HG02798 (cell line): ENCODE measurements around the gene MTCL1.

ENCODE experiments used
- ATAC-seq: cut with Tn5 transposase; IDR thresholded peaks from one replicate; pipeline ENCODE4 v1.9.1; 2021; ENCODE audit warnings: mild to moderate bottlenecking; ENCODE audit not compliant: unreplicated experiment, poor library complexity

Gene MTCL1

GRCh38 chr18:8685914-8686216 lies 19.5 kb upstream of the MTCL1 start:
- no peak for ATAC-seq

DNA sequence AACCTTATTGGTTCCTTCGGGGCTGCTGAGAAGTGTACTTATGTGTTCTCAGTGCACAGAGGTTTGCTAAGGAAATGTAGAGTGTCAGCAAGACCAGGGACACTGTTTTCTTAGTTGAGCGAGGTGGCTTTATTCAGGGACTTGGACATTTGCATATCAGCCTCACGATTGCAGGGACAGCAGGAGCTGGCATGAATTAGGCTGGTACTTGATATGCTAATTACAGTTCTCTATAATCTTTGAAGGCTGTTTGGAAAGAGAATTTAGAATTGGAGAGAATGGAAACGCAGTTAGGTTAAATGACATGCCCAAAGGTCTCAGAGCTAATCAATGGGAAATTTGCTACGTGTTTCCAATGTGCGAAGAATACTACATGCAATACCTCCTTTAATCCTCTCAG lies 18.7 kb upstream of the MTCL1 start:
- no peak for ATAC-seq

DNA sequence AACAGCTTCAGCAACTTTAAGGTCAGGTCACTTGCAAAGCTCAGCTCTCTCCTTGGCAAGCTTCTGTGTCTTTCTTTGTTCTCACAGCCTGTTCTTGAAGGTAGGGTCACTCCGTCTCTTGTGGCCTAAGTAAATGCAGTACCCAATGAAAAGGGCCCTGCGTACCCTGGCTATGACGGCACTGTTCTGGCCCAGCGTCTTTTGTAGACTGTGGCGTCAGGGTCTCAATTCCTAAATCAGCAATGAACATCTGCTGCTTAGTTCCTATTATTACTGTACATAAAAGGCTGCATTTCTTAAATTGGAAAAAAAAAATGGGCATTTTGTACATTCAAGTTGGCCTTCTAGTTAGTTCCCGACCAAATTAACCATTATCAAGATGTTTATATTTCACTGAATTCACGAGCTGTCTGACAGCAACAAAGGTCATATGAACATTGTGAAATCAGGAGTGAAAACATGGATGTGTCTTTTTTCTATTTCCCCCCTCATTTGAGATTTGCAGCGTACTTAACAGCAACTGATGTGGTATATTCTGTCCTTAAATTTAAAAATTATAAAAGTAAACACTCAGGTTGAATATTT lies 17.0 kb upstream of the MTCL1 start:
- no peak for ATAC-seq

- ATAC-seq = no peak
Observed at GRCh38 chr18:8688816-8689215, 16.5 kb upstream of the MTCL1 start.

DNA sequence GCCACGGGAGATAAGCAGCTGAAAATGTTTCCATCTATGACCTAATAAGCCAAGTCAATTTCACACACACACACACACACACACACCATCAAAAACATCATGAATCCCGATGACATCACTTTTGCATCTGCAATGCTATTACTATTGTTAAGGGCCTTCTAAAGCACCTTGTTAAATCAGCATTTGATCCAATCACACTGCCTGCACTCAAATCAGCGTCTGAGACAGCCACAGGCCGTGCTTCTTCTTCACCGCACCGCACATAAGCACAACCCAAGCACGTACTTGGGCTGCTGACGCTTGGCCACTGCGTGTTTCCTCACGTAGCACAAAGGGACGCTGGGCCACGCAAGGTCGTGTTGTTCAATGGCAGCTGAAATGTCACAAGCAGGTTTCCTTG lies 15.8 kb upstream of the MTCL1 start:
- no peak for ATAC-seq

- ATAC-seq = no peak
Observed at GRCh38 chr18:8694891-8695290, 10.5 kb upstream of the MTCL1 start.

DNA sequence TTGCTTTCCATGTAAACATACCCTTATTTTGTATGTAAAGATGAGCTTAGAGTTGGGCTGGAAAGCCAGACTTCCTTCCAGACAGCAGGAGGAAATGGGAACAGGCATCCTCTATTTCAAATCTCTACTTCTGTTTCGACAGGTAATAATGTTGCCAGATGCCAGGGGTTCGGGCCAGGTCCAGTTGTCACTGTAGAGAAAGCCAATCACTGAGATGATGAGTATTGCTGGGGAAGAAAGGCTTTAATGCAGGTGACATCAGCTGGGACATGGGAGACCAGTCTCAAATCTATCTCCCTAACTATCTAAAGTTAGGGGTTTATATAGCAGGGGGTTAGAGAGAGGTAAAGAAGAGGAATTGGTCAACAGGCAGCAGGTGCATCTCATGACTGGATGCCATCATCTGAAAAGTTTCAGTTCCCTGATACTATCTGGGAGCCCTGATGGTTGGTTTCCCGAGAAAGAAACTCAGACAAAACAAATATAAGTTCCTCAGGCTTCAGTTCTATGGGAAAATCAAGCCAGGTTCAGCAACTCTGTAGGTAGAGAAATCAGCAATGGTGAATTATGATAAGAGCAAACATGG lies 9.3 kb upstream of the MTCL1 start:
- ATAC-seq = peak; percentile 58

- ATAC-seq = peak; percentile 76
Observed at GRCh38 chr18:8696749-8697211, 8.6 kb upstream of the MTCL1 start.

DNA sequence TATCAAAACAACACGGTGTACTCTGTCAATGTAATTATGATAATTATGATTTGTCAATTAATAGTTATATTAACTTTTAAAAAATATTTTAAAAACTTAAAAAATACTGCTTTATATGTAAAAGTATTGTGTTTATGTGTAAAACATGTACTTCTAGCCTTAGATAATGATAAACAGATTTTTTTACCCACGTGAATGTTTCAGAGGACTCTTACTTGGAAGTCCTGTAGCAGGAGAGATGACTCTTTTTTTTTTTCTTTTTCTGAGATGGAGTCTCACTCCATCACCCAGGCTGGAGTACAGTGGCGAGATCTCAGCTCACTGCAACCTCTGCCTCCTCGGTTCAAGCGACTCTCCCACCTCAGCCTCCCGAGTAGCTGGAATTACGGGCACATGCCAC lies 6.2 kb upstream of the MTCL1 start:
- ATAC-seq = no peak

DNA sequence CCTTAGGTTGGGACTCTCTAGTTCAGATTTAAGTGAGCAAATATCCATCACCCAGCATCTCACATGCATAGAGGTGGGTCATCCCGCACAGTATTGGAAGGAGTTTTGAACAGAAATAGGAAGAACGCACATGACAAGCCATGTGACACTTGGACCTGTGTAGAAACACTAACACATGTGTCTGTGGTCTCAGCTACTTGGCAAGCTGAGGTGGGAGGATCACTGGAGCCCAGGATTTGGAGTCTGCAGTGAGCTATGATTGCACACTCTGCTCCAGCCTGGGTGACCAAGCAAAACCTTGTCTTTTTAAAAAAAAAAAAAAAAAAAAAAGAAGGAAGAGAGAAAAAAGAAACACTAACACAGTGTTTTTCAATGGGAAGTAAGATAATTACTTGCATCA lies 5.4 kb upstream of the MTCL1 start:
- ATAC-seq = no peak

GRCh38 chr18:8701546-8702118 lies 3.7 kb upstream of the MTCL1 start:
- no peak for ATAC-seq

DNA sequence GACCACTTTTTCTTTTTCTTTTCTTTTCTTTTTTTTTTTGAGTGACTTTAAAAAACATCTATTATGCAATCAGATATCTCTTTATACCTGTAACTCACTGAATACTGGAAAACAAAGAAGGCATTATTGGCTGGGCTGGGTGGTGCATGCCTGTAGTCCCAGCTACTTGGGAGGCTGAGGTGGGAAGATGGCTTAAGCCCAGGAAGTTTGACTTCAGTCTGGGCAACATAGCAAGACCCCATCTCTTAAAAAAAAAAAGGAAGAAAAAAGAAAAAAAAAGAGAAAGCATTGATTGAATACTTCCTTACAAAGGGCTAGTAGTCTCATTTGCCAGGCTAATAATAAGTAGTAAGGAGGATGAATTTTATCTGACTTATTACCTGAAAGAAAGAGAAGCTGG lies 2.7 kb upstream of the MTCL1 start:
- ATAC-seq = no peak

DNA sequence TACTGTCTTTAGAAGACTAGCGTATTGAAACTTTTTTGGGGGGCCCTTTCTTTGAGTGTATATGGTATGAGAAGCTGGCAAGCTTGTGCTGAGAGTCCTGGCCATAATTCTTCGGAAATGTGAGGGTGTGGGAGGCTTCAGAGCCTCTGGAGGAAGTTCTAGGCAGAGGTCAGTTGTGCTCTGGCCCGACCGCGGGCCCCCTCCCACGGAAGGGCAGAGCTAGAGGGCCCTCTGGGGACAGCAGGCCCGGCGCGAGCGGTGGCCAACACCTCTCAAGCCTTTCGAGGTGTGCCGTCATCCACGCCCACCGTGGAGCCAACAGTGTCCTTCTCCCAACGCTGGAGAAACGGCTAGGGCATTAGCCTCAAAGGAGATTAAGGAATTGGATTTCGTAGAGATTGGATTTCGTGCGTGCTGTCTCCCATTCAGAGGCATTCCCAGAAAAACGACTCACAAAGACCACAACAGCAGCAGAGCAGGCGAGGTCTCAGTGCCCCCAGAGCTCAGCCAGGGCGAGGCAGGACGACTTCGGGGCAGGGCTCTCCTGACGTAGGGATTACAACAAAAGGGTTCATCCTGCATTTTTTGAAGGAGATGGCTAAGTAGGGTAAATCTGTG lies 2.2 kb upstream of the MTCL1 start:
- ATAC-seq = no peak

DNA sequence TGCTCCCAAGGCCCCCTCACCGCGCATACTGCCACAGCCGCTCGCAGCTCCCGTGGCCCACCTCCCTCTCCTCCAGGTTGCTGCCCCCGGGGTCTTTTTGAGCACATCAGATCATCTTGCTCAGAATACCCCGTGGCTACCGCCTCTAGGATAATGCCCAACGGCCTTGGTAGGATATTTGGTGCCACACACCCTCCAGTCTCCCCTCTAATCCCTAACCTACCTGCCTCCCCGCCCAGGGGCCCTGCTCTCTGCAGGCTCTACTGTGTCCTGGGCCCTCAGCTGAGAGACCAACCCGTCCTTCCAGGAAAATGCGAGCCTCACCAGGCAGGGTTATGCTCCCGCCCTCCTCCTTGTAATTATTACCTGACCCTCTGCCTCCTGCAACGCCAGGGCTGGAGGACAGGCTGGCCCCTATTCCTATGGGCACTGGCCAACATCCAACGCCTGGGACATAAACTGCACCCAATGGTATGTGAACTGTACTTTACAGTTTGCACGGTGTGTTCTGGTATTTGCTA lies 1.5 kb upstream of the MTCL1 start:
- ATAC-seq = no peak

DNA sequence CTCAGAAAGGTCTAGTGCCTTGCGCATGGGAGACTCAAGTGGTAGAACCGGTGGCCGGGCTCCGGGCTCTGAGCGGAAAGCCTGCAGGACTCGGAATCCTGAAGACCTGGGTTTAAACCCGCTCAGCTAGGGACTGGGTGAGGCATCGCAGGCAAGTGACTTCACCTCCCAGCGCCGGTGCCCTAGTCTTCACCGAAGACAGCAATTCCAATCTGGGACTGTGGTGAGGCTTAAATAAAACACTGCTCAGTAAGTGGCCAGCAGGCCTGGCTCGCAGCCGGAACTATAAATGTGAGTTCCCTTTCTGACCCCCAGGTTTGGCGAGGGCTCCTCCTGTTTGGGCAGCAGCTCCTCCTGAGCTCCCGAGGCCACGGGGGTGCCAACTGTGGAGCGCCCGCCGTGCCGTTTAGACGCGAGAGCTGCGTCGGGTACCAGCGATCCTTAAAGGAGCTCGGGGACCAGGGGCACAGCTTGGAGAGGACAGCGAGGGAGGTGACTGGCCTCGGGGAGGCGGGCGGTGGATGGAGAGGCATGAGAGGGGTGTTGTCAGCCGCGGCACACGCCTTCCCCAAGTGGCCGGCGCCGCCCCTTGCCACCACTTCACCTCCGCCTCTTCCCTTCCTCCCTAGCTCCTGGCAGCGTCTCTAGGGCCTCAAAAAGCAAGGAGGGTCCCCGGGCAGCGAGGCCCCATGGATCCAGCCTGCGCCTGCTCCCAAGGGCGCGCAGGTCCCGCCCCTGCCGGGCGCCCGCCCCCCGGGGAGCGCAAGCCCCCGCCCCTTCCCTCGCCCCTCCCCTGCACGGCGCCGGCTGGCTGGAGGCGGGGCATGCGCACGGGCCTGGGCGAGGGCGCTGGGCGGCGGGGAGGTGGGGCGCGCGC lies 757 bp upstream of the MTCL1 start:
- peak; percentile 88 for ATAC-seq

DNA sequence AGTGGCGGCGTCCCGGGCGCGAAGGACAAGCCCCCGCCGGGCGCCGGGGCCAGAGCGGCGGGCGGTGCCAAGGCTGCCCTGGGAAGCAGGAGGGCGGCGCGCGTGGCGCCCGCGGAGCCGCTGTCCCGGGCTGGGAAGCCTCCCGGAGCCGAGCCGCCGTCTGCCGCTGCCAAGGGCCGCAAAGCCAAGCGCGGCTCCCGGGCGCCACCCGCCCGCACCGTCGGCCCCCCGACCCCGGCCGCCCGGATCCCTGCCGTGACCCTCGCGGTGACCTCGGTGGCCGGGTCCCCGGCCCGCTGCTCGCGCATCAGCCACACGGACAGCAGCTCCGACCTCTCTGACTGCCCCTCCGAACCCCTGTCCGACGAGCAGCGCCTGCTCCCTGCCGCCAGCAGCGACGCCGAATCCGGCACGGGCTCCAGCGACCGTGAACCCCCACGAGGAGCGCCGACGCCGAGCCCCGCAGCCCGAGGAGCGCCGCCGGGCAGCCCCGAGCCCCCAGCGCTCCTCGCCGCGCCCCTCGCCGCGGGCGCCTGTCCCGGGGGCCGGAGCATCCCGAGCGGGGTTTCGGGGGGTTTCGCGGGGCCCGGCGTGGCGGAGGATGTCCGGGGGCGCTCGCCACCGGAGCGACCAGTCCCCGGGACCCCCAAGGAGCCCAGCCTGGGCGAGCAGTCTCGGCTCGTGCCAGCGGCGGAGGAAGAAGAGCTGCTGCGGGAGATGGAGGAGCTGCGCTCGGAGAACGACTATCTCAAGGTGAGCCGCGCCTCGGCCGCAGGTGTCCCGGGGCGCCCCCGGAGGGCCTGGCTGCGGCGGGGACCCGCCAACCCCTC lies 820 bp downstream of the MTCL1 start:
- ATAC-seq = no peak

- no peak for ATAC-seq
Observed at GRCh38 chr18:8706791-8707555, 1.6 kb downstream of the MTCL1 start.

DNA sequence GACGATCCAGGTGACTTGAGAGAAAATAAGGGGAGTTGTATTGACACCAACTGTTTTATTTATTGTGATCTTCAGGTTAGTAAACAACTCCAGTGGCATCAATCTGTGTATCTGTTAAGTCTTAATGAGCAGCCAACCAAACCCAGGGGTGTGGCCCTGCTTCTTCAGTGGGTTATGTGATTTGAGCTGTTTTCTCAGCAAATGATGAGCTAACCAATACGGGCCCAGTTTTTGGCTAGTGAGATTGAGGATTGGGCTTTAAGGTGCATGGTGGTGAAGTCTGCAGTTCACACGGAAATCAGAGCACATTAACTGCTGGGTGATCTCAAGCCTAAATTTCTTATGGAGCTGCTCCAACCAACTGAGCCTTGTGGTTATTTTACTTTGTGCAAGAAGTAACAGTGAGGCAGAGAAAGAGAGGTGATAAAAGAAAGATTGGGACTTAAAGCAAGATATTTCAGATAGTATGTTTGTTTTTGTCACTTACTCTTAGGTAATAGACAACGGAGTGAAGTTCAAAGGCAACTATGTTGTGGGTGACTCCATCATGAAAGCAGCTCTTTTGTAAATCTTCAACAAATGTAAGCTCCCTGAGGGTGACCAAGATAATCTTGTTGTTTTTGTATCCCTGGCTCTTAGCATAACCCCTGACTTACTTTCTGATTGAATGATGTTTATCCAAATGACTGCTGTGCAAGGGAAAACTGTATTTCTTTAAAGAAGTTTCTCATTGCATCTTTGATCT lies 2.4 kb downstream of the MTCL1 start:
- no peak for ATAC-seq
